ENCODE data around the gene MAP1LC3B.

Gene MAP1LC3B

DNA sequence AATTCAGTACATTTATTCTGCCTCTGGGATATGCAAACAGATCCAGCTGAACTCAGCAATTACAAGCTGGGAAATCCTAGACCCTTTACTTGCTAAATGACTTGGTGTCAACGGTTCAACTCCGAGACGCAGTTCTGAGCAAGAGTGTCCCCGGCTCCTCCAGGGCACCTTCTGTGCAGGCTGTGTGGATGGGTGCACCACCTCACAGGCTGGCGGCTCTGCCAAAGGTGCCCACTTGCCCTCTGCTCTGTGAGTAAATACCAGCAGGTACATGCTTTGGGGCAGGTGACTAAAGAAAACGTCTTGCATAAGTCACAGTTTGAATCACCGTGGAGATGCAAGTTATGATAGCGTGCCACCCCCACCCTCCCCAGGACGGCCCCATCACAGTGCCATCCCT lies 23.3 kb downstream of the MAP1LC3B start:
- Histone ChIP-seq H3K27me3 (ENCODE audit: insufficient read depth, poor library complexity, severe bottlenecking) (no peaks in the 10 kb centered on the region), H3K27ac (replicated peaks) (no peak overlapping the region), H3K4me3 (replicated peaks; ENCODE audit: insufficient read depth, low read length) (no peak overlapping the region)
- DNase-seq (ENCODE audit: low read depth in 1 of 2, low spot score in 1 of 2), result no peak
- no peak for TF ChIP-seq GABPA (IDR thresholded peaks at IDR 0.05; ENCODE audit: low read depth)
- TF ChIP-seq, protein P1, sequence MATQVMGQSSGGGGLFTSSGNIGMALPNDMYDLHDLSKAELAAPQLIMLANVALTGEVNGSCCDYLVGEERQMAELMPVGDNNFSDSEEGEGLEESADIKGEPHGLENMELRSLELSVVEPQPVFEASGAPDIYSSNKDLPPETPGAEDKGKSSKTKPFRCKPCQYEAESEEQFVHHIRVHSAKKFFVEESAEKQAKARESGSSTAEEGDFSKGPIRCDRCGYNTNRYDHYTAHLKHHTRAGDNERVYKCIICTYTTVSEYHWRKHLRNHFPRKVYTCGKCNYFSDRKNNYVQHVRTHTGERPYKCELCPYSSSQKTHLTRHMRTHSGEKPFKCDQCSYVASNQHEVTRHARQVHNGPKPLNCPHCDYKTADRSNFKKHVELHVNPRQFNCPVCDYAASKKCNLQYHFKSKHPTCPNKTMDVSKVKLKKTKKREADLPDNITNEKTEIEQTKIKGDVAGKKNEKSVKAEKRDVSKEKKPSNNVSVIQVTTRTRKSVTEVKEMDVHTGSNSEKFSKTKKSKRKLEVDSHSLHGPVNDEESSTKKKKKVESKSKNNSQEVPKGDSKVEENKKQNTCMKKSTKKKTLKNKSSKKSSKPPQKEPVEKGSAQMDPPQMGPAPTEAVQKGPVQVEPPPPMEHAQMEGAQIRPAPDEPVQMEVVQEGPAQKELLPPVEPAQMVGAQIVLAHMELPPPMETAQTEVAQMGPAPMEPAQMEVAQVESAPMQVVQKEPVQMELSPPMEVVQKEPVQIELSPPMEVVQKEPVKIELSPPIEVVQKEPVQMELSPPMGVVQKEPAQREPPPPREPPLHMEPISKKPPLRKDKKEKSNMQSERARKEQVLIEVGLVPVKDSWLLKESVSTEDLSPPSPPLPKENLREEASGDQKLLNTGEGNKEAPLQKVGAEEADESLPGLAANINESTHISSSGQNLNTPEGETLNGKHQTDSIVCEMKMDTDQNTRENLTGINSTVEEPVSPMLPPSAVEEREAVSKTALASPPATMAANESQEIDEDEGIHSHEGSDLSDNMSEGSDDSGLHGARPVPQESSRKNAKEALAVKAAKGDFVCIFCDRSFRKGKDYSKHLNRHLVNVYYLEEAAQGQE (IDR thresholded peaks at IDR 0.05; ENCODE audit: insufficient replicate concordance, low read depth), result no peak

DNA sequence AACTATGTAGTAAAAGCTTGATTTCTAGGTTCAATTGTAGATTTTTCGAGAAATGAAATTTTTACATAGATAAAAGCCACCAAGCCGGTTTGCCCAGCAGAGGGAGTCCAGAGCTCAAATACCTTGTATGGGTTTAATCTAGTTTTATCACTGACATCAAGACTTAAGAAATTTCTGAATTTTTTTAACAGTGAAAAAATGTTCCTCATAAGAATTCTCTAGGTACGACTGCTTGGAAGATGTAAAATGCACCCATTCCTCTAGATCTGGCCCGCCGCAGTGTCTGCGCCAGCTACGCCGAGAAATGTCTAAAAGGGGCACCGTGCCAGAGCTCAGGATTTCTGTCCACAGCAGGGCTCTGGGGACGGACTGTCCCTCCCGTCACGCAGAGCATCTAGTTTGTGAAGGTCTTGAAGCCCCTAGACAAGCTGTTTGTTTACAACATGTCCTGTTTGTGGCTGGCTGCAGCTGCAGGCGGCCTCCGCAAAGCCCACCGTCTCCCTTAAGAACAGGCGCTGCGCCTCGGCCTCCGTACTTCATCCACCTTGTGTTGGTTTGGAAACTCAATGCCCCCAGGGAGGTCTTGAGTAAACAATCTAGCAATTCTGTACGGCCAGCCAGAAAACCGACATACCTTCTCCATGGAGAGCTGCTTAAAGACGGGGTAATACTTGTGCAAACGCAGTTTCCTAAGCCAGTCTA lies 24.8 kb downstream of the MAP1LC3B start:
- no peak overlapping the region for H3K4me3 ChIP-seq (replicated peaks; ENCODE audit: insufficient read depth, low read length)
- no peak overlapping the region for H3K27ac ChIP-seq (replicated peaks)
- DNase-seq (ENCODE audit: low read depth in 1 of 2, low spot score in 1 of 2), result no peak
- H3K27me3 ChIP-seq (ENCODE audit: insufficient read depth, poor library complexity, severe bottlenecking), result no peaks in the 10 kb centered on the region
- TF ChIP-seq, protein P2, sequence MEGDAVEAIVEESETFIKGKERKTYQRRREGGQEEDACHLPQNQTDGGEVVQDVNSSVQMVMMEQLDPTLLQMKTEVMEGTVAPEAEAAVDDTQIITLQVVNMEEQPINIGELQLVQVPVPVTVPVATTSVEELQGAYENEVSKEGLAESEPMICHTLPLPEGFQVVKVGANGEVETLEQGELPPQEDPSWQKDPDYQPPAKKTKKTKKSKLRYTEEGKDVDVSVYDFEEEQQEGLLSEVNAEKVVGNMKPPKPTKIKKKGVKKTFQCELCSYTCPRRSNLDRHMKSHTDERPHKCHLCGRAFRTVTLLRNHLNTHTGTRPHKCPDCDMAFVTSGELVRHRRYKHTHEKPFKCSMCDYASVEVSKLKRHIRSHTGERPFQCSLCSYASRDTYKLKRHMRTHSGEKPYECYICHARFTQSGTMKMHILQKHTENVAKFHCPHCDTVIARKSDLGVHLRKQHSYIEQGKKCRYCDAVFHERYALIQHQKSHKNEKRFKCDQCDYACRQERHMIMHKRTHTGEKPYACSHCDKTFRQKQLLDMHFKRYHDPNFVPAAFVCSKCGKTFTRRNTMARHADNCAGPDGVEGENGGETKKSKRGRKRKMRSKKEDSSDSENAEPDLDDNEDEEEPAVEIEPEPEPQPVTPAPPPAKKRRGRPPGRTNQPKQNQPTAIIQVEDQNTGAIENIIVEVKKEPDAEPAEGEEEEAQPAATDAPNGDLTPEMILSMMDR (IDR thresholded peaks at IDR 0.05; ENCODE audit: insufficient read depth, low read length), result no peak
- TF ChIP-seq, protein P1 (IDR thresholded peaks at IDR 0.05; ENCODE audit: insufficient replicate concordance, low read depth), result no peak
- TF ChIP-seq POLR2AphosphoS5 (IDR thresholded peaks at IDR 0.05; ENCODE audit: low read depth), result no peak
- no peak for TF ChIP-seq SPI1 (IDR thresholded peaks at IDR 0.05; ENCODE audit: borderline replicate concordance, low read depth)
- no peak for TF ChIP-seq GABPA (IDR thresholded peaks at IDR 0.05; ENCODE audit: low read depth)

DNA sequence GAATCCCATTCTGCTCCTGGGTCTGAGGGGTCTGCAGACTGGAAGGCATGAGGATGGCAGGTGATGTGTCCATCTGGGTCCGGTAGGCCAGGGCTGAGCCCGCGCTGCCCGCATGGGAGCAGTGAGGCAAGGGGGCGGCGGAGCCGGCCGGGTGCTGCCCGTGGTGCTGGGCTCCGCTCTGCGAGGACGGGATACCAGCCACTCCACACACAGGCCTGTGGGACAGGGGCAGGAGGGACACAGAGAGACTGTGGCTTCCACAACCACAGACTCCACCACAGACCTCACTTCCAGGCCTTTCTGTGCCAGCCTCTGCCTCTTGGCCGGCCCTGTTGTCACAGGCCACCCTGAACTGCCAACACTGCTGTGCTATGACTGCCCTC lies 25.4 kb downstream of the MAP1LC3B start:
- Histone ChIP-seq H3K27ac (replicated peaks) (no peak overlapping the region), H3K4me3 (replicated peaks; ENCODE audit: insufficient read depth, low read length) (no peak overlapping the region), H3K27me3 (ENCODE audit: insufficient read depth, poor library complexity, severe bottlenecking) (no peaks in the 10 kb centered on the region)
- TF ChIP-seq GABPA (IDR thresholded peaks at IDR 0.05; ENCODE audit: low read depth) (no peak), POLR2AphosphoS5 (IDR thresholded peaks at IDR 0.05; ENCODE audit: low read depth) (no peak), SPI1 (IDR thresholded peaks at IDR 0.05; ENCODE audit: borderline replicate concordance, low read depth) (no peak)
- TF ChIP-seq, protein P2 (IDR thresholded peaks at IDR 0.05; ENCODE audit: insufficient read depth, low read length), result no peak
- TF ChIP-seq, protein P1 (IDR thresholded peaks at IDR 0.05; ENCODE audit: insufficient replicate concordance, low read depth), result no peak
- DNase-seq (ENCODE audit: low read depth in 1 of 2, low spot score in 1 of 2), result no peak

All from HL-60 (cell line).